ENCODE data around the gene TSPAN9.

- TF ChIP-seq MAX (IDR thresholded peaks at IDR 0.05) (no peak), HNF4G (IDR thresholded peaks at IDR 0.05) (no peak), TAF1 (conservative IDR thresholded peaks at IDR 0.05) (no peak), JUND (IDR thresholded peaks at IDR 0.05) (no peak), GABPA (IDR thresholded peaks at IDR 0.05 in 1 of 2, conservative IDR thresholded peaks at IDR 0.05 in 1 of 2) (no peak), YY1 (IDR thresholded peaks at IDR 0.05) (no peak), RAD21 (IDR thresholded peaks at IDR 0.05) (no peak)
- TF ChIP-seq, protein P1, sequence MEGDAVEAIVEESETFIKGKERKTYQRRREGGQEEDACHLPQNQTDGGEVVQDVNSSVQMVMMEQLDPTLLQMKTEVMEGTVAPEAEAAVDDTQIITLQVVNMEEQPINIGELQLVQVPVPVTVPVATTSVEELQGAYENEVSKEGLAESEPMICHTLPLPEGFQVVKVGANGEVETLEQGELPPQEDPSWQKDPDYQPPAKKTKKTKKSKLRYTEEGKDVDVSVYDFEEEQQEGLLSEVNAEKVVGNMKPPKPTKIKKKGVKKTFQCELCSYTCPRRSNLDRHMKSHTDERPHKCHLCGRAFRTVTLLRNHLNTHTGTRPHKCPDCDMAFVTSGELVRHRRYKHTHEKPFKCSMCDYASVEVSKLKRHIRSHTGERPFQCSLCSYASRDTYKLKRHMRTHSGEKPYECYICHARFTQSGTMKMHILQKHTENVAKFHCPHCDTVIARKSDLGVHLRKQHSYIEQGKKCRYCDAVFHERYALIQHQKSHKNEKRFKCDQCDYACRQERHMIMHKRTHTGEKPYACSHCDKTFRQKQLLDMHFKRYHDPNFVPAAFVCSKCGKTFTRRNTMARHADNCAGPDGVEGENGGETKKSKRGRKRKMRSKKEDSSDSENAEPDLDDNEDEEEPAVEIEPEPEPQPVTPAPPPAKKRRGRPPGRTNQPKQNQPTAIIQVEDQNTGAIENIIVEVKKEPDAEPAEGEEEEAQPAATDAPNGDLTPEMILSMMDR (IDR thresholded peaks at IDR 0.05; ENCODE audit: low read depth, low read length, missing input control) = no peak
- TF ChIP-seq, protein P2, sequence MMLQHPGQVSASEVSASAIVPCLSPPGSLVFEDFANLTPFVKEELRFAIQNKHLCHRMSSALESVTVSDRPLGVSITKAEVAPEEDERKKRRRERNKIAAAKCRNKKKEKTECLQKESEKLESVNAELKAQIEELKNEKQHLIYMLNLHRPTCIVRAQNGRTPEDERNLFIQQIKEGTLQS (IDR thresholded peaks at IDR 0.05) = no peak
Measured at GRCh38 chr12:3045494-3045893, 31.7 kb upstream of the TSPAN9 start.

Data from liver (tissue), 3 donors.